Measurements from ENCODE around the gene ZNF416. TPM values are rescaled to one million over a fixed set of nuclear protein-coding genes. Genes with fewer than 3 reads are reported as not detected.

ZNF416 gene
- total RNA-seq, 1 experiment from 2014 or later, result 8.7 TPM

DNA sequence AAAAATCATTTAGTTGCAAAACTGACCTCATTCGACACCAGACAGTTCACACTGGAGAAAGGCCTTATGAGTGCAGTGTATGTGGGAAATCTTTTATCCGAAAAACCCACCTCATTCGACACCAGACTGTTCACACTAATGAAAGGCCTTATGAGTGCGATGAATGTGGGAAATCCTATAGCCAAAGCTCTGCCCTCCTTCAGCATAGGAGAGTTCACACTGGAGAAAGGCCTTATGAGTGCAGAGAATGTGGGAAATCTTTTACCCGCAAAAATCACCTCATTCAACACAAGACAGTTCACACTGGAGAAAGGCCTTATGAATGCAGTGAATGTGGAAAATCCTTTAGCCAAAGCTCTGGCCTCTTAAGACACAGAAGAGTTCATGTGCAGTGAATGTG, 28.2 kb upstream of the ZNF416 start:
- TF ChIP-seq POLR2AphosphoS5 (IDR thresholded peaks at IDR 0.05; ENCODE audit: low read depth, low read length) (no peak), TCF7L2 (IDR thresholded peaks at IDR 0.05; ENCODE audit: low read depth, low read length) (no peak), SIN3A (IDR thresholded peaks at IDR 0.05; ENCODE audit: borderline replicate concordance, insufficient read depth, low read depth, low read length) (no peak)
- TF ChIP-seq, protein P1, sequence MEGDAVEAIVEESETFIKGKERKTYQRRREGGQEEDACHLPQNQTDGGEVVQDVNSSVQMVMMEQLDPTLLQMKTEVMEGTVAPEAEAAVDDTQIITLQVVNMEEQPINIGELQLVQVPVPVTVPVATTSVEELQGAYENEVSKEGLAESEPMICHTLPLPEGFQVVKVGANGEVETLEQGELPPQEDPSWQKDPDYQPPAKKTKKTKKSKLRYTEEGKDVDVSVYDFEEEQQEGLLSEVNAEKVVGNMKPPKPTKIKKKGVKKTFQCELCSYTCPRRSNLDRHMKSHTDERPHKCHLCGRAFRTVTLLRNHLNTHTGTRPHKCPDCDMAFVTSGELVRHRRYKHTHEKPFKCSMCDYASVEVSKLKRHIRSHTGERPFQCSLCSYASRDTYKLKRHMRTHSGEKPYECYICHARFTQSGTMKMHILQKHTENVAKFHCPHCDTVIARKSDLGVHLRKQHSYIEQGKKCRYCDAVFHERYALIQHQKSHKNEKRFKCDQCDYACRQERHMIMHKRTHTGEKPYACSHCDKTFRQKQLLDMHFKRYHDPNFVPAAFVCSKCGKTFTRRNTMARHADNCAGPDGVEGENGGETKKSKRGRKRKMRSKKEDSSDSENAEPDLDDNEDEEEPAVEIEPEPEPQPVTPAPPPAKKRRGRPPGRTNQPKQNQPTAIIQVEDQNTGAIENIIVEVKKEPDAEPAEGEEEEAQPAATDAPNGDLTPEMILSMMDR (IDR thresholded peaks at IDR 0.05), result no peak
- intact Hi-C loops (cut with micrococcal nuclease; ENCODE audit: unreplicated experiment), result no loop called here
- CTCF ChIA-PET, result no interaction called here
- Histone ChIP-seq H3K36me3 (ENCODE audit: control insufficient read depth, insufficient read depth, low read length) (no peaks in the 10 kb centered on the region), H3K27me3 (ENCODE audit: control insufficient read depth, insufficient read depth, low read length) (no peaks in the 10 kb centered on the region), H3K9me3 (ENCODE audit: control insufficient read depth, insufficient read depth, low read depth, low read length) (peaks cover 44% of the 10 kb centered on the region), H3K4me3 (ENCODE audit: low read depth in 2 of 2, low read length in 2 of 2) (no peak overlapping the region), H3K4me1 (ENCODE audit: control insufficient read depth, insufficient read depth, low read length) (no peaks in the 10 kb centered on the region), H3K27ac (ENCODE audit: low read length) (no peak overlapping the region)
- no peak for DNase-seq (ENCODE audit: low read depth, low spot score)
- ATAC-seq, result no peak
- in situ Hi-C loops (cut with HindIII; ENCODE audit: low pct_unique_long_range_greater_than_20kb, low sequenced_read_pairs), result no loop called here
- BruUV-seq (replicated peaks), result no TSS peak
- POLR2A ChIA-PET, result no interaction called here

DNA sequence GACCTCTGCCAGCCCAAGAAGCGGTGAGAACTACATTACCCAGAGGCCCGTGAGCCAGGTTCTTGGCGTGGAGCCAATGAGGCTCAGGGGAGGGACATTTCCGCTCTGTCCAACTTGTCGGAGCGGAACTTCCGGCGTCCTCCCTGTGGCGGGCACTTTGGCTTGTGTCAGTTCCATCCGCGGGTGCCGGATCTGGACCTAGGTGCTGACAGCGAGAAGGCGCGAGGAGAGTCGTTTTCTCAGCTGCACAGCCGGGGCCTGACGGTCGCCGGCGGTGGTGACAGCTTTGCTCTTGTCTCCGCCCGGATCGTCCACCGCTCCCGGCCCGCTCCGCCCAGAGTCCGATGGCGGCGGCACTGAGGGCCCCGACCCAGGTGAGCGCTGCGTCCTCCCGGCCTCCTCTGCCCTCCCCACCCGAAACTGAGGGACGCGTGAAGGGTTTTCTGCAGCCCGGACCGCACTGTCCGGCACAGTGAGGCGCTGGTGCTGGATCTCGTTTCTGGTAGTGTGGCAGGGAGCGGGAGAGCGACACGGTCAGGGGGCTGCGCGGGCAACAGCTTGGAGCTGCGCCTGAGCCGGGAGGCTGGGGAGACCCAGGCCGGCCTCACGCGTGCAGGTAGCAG, 21.2 kb upstream of the ZNF416 start, which contains the start of gene ZNF530:
ZNF530 (plus strand) TSS at position 125 of the 623 bp plus-strand sequence. CDS start 4,461 bp downstream, outside the sequence.
- DNase-seq (ENCODE audit: low read depth, low spot score) (peak; percentile 74), ATAC-seq (peak; percentile 100)
- Histone ChIP-seq H3K27me3 (ENCODE audit: control insufficient read depth, insufficient read depth, low read length) (no peaks in the 10 kb centered on the region), H3K9me3 (ENCODE audit: control insufficient read depth, insufficient read depth, low read depth, low read length) (peaks cover 28% of the 10 kb centered on the region; the same call in 1 of the 2 replicates), H3K4me3 (ENCODE audit: low read depth in 2 of 2, low read length in 2 of 2) (peak within 1 kb of the TSS; percentile 74 to 79), H3K27ac (ENCODE audit: low read length) (peak within 1 kb of the TSS; percentile 64), H3K36me3 (ENCODE audit: control insufficient read depth, insufficient read depth, low read length) (no peaks in the 10 kb centered on the region), H3K4me1 (ENCODE audit: control insufficient read depth, insufficient read depth, low read length) (peaks cover 4% of the 10 kb centered on the region)
- intact Hi-C loops (cut with micrococcal nuclease; ENCODE audit: unreplicated experiment) (no loop called here), in situ Hi-C loops (cut with HindIII; ENCODE audit: low pct_unique_long_range_greater_than_20kb, low sequenced_read_pairs) (no loop called here)
- ChIA-PET CTCF (no interaction called here), POLR2A (interaction anchor here (0.6 kb wide), 1 partner anchor 64 kb away, joined by 7 read pairs; no protein-coding TSS in a partner anchor)
- TF ChIP-seq POLR2AphosphoS5 (IDR thresholded peaks at IDR 0.05; ENCODE audit: low read depth, low read length) (peak; percentile 90), SIN3A (IDR thresholded peaks at IDR 0.05; ENCODE audit: borderline replicate concordance, insufficient read depth, low read depth, low read length) (peak; percentile 99)
- TF ChIP-seq, protein P2, sequence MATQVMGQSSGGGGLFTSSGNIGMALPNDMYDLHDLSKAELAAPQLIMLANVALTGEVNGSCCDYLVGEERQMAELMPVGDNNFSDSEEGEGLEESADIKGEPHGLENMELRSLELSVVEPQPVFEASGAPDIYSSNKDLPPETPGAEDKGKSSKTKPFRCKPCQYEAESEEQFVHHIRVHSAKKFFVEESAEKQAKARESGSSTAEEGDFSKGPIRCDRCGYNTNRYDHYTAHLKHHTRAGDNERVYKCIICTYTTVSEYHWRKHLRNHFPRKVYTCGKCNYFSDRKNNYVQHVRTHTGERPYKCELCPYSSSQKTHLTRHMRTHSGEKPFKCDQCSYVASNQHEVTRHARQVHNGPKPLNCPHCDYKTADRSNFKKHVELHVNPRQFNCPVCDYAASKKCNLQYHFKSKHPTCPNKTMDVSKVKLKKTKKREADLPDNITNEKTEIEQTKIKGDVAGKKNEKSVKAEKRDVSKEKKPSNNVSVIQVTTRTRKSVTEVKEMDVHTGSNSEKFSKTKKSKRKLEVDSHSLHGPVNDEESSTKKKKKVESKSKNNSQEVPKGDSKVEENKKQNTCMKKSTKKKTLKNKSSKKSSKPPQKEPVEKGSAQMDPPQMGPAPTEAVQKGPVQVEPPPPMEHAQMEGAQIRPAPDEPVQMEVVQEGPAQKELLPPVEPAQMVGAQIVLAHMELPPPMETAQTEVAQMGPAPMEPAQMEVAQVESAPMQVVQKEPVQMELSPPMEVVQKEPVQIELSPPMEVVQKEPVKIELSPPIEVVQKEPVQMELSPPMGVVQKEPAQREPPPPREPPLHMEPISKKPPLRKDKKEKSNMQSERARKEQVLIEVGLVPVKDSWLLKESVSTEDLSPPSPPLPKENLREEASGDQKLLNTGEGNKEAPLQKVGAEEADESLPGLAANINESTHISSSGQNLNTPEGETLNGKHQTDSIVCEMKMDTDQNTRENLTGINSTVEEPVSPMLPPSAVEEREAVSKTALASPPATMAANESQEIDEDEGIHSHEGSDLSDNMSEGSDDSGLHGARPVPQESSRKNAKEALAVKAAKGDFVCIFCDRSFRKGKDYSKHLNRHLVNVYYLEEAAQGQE (IDR thresholded peaks at IDR 0.05; ENCODE audit: insufficient read depth in 1 of 2, low read depth in 2 of 2, low read length in 1 of 2), result no peak
- BruUV-seq (replicated peaks), result no TSS peak

DNA sequence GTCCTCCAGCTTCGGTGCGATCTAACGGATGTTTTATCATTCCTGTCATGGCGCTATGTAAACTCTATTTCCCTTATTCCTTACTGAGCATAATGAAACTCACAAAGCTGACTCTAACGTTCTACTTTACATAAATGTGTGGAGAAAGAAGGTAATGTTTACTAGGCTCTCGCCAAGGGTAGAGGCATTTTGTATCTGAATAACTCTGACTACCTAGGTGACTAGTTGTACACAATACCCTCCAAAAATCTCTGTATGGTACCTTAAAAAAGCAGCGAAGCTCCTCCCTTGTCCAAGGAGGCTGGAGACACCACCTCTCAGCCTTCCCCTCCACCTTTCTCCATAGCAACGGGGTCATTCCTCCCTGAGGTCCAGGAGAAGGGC, 20.7 kb upstream of the ZNF416 start:
- in situ Hi-C loops (cut with HindIII; ENCODE audit: low pct_unique_long_range_greater_than_20kb, low sequenced_read_pairs), result no loop called here
- Histone ChIP-seq H3K4me3 (ENCODE audit: low read depth in 2 of 2, low read length in 2 of 2) (peak overlapping the region; percentile 74 to 79), H3K27me3 (ENCODE audit: control insufficient read depth, insufficient read depth, low read length) (no peaks in the 10 kb centered on the region), H3K27ac (ENCODE audit: low read length) (peak overlapping the region; percentile 64), H3K9me3 (ENCODE audit: control insufficient read depth, insufficient read depth, low read depth, low read length) (peaks cover 23% of the 10 kb centered on the region; the same call in 1 of the 2 replicates), H3K36me3 (ENCODE audit: control insufficient read depth, insufficient read depth, low read length) (no peaks in the 10 kb centered on the region), H3K4me1 (ENCODE audit: control insufficient read depth, insufficient read depth, low read length) (peaks cover 4% of the 10 kb centered on the region)
- TF ChIP-seq POLR2AphosphoS5 (IDR thresholded peaks at IDR 0.05; ENCODE audit: low read depth, low read length) (no peak), TCF7L2 (IDR thresholded peaks at IDR 0.05; ENCODE audit: low read depth, low read length) (no peak), SIN3A (IDR thresholded peaks at IDR 0.05; ENCODE audit: borderline replicate concordance, insufficient read depth, low read depth, low read length) (no peak)
- TF ChIP-seq, protein P2 (IDR thresholded peaks at IDR 0.05; ENCODE audit: insufficient read depth in 1 of 2, low read depth in 2 of 2, low read length in 1 of 2), result no peak
- TF ChIP-seq, protein P1 (IDR thresholded peaks at IDR 0.05), result no peak
- ChIA-PET CTCF (no interaction called here), POLR2A (interaction anchor here (0.6 kb wide), 1 partner anchor 64 kb away, joined by 7 read pairs; no protein-coding TSS in a partner anchor)
- intact Hi-C loops (cut with micrococcal nuclease; ENCODE audit: unreplicated experiment), result no loop called here
- no peak for ATAC-seq
- no peak for DNase-seq (ENCODE audit: low read depth, low spot score)
- BruUV-seq (replicated peaks), result no TSS peak

Measured in Panc1 (cell line).